Keratinocyte (primary cell): Measurements from ENCODE around the gene ATXN7L2.

Experiments used
- CTCF ChIP-seq, 3 experiments: IDR thresholded peaks in 1 of 3; conservative IDR thresholded peaks in 1 of 3; optimal IDR thresholded peaks in 1 of 3; 2 replicates in 2 of 3; 3 replicates in 1 of 3; pipeline versions ENCODE3 to v1.5.1; 2011; ENCODE audit warnings: low read length in 3 of 3, mild to moderate bottlenecking in 3 of 3, moderate library complexity in 2 of 3, control low read depth in 1 of 3, inconsistent platforms in 1 of 3; ENCODE audit not compliant: insufficient read depth in 2 of 3; ENCODE audit errors: extremely low read depth in 1 of 3
- EZH2 ChIP-seq: IDR thresholded peaks from one replicate; pipeline ENCODE4 v1.6.1; 2012; ENCODE audit warnings: inconsistent platforms, mild to moderate bottlenecking, low read length, moderate library complexity

GRCh38 chr1:109454497-109455133 lies 29.1 kb upstream of the ATXN7L2 start:
- TF ChIP-seq CTCF (optimal IDR thresholded peaks at IDR 0.05 in 1 of 3, IDR thresholded peaks at IDR 0.05 in 1 of 3, conservative IDR thresholded peaks at IDR 0.05 in 1 of 3; ENCODE audit: extremely low read depth in 1 of 3, insufficient read depth in 2 of 3, low read length in 3 of 3) (no peak), EZH2 (no peak)
